Measurements from ENCODE around the gene PRKCE.

The PRKCE gene

GRCh38 chr2:46231721-46232120 is 580.2 kb downstream of the PRKCE start:
- DNase-seq = no peak
- no peaks in the 10 kb centered on the region for H3K27me3 ChIP-seq (replicated peaks)
- in situ Hi-C loops (cut with HindIII; ENCODE audit: low pct_ligation_motif_present, low sequenced_read_pairs) = no loop called here

GRCh38 chr2:46232860-46233259 is 581.4 kb downstream of the PRKCE start:
- no peak for TF ChIP-seq CTCF (IDR thresholded peaks at IDR 0.05; ENCODE audit: low read depth, low read length, missing control alignments)
- in situ Hi-C loops (cut with HindIII; ENCODE audit: low pct_ligation_motif_present, low sequenced_read_pairs) = no loop called here
- H3K27ac ChIP-seq = no peak overlapping the region
- no peak overlapping the region for H3K4me3 ChIP-seq (ENCODE audit: low read depth, low read length)
- no peaks in the 10 kb centered on the region for H3K27me3 ChIP-seq (replicated peaks)
- H3K36me3 ChIP-seq (replicated peaks) = no peaks in the 10 kb centered on the region
- no peak for DNase-seq

More at GRCh38 chr2:46231721-46232120, 580.2 kb downstream of the PRKCE start:
- no peak for TF ChIP-seq CTCF (IDR thresholded peaks at IDR 0.05; ENCODE audit: low read depth, low read length, missing control alignments)
- H3K27ac ChIP-seq = no peak overlapping the region
- H3K36me3 ChIP-seq (replicated peaks) = no peaks in the 10 kb centered on the region
- H3K4me3 ChIP-seq (ENCODE audit: low read depth, low read length) = no peak overlapping the region

- no peak for DNase-seq
- in situ Hi-C loops (cut with HindIII; ENCODE audit: low pct_ligation_motif_present, low sequenced_read_pairs) = no loop called here
- Histone ChIP-seq H3K36me3 (replicated peaks) (no peaks in the 10 kb centered on the region), H3K4me3 (ENCODE audit: low read depth, low read length) (no peak overlapping the region), H3K27me3 (replicated peaks) (no peaks in the 10 kb centered on the region), H3K27ac (no peak overlapping the region)
- no peak for TF ChIP-seq CTCF (IDR thresholded peaks at IDR 0.05; ENCODE audit: low read depth, low read length, missing control alignments)
Observed at GRCh38 chr2:46236006-46236875, 584.8 kb downstream of the PRKCE start.

GRCh38 chr2:46236876-46237859 is 585.7 kb downstream of the PRKCE start:
- TF ChIP-seq CTCF (IDR thresholded peaks at IDR 0.05; ENCODE audit: low read depth, low read length, missing control alignments) = no peak
- no peak for DNase-seq
- in situ Hi-C loops (cut with HindIII; ENCODE audit: low pct_ligation_motif_present, low sequenced_read_pairs) = no loop called here
- Histone ChIP-seq H3K36me3 (replicated peaks) (no peaks in the 10 kb centered on the region), H3K27me3 (replicated peaks) (no peaks in the 10 kb centered on the region), H3K27ac (no peak overlapping the region), H3K4me3 (ENCODE audit: low read depth, low read length) (no peak overlapping the region)
